ENCODE results near the gene SIVA1. TPM values are rescaled to one million over a fixed set of nuclear protein-coding genes. Genes with fewer than 3 reads are reported as not detected.

The SIVA1 gene, protein sequence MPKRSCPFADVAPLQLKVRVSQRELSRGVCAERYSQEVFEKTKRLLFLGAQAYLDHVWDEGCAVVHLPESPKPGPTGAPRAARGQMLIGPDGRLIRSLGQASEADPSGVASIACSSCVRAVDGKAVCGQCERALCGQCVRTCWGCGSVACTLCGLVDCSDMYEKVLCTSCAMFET
- total RNA-seq = 262 and 277 TPM in 2 replicates

DNA sequence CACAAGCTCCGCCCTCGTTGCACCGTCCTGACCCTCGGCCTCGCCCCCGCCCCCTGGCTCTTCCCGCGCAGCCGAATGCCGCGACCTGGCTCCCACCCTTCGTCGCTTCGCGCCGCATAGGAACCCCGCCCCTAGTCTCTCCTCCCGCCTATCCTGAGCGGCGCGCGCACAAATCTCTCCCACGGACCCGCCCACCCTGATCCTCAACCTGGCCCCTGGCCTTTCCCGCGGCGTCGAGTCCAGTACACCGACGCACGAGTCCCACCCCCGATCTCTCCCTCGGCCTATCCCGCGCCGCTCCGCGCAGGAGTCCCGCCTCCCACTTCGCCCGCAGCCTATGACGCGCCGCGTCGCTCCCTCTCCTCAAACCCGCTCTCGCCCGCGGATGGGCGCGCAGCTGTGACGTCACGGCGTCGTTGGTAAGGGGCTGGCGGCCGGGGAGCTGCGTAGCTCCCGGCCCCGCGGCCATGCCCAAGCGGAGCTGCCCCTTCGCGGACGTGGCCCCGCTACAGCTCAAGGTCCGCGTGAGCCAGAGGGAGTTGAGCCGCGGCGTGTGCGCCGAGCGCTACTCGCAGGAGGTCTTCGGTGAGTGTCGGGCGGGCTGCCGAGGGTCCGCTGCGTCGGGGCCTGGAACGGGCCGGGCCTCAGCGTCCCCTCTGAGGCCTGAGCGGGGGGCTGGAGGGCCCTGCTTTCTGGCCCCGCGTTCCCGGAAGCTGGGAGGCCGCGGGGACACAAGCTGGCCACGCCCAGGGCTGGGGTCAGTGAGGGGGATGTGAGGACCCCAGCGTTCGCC, at the start of gene SIVA1:
Gene SIVA1, plus strand, starts transcription at position 413 of the 793 bp plus-strand sequence. Its CDS starts 55 bp downstream, at position 468.

DNA sequence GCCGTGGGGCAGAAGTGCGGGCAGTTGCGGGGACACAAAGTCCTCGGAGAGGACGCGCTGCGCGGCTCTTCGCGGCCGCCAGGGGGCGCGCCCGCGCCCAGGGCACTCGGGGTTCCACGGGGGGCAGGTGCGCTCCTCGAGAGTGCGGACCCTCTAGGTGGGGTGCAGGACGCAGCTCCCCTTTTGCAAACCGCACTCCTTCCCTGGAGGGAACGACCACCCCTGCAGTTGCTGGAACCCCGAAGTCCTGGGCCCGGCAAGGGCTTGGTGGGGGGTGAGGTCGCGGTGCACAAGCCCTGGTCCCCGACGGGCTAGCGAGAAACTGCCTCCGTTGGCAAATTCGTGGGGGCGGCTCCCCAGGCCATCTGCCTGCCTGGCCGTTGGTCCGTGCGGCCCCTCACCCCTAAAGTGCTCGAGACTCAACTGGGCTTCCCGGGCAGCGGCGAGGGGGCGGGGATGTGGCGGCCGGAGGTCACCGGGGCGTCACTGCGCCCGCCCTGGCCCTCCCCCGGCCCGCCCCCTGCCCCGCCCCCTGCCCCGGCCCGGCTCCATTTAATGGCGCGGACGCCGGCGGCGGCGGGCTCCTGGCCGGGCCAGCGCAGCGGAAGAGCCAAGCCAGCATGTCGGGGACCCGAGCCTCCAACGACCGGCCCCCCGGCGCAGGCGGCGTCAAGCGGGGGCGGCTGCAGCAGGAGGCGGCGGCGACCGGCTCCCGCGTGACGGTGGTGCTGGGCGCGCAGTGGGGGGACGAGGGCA, 29.1 kb upstream of the SIVA1 start, which contains the start of gene ADSS1:
Gene ADSS1, plus strand, starts transcription at position 579 of the 756 bp plus-strand sequence. Its CDS starts 42 bp downstream, at position 621.

DNA sequence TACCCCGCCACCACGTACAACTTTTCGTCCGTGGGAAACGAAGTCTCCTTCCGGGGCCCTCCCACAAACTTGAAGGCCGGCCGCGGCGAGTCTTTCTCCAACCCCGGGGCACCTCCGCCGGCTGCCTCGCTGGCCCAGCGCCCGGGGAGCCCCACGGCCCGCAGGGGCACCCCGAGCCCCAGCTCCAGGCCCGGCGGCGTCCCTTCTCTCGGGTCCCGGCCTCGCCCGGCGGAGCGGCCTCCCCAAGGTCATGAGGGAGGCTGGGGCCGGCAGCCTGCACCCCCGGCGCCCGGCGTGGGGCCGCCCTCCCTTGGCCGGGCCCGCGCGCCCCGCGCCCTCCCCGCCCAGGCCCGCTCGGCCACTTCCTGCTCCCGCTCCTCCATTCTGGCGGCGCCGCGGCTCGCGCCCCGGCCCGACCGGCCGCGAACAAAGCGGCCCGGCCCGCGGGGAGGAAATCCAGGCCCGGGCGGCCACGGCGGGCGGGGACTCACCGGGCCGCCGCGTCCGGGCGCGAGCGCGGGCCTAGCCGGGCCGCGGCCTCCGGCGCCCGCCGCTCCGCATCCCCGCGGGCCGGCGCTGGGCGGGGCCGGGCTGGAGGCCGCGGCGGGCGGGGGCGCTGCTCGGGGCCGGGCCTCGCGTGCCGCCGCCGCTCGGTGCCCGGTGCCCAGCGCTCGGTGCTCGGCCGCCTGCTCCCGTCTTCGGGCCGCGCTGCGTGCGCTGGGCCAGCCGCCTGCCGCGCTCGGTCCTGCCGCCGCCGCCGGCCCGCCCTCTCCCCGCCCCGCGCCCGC, 42.2 kb downstream of the SIVA1 start, which contains the start of gene AKT1:
Gene AKT1, minus strand, starts transcription at position 756 of the 788 bp plus-strand sequence. CDS start 3,105 bp downstream, outside the sequence.

DNA sequence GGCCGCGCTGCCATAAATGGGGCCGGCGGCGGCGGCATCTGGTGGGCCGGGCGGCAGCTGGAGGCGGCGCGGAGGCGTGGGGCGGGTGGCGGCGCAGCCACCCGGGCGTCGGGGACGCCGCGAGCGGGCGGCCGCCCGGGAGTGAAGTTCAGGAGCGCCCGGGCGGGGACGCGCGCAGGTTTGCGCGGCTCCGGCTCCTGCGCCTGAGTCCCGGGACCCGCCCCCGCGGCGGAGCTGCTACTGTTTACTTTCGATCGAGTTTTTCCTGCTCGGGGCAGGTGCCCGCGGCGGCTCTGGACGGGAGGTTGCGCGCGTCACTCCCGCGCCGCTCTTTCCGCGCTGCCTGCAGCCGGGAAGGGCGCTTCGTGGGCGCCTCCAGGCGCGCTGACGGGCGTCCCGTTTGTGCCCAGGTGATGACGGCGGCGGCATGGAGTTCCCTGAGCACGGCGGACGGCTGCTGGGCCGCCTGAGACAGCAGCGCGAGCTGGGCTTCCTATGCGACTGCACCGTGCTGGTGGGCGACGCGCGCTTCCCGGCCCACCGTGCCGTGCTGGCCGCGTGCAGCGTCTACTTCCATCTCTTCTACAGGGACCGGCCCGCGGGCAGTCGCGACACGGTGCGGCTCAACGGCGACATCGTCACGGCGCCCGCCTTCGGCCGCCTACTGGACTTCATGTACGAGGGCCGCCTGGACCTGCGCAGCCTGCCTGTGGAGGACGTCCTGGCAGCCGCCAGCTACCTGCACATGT, 48.0 kb downstream of the SIVA1 start, which contains the start of gene ZBTB42:
Gene ZBTB42, plus strand, starts transcription at position 331 of the 749 bp plus-strand sequence. Its CDS starts 97 bp downstream, at position 428.

Other genes with a start within 250 kb of the SIVA1 start
- gene C14orf180, start 173.4 kb upstream of the SIVA1 start, total RNA-seq = not detected in 2 replicates
- gene TMEM179, start 148.4 kb upstream of the SIVA1 start, total RNA-seq = 0.30 TPM in 1 of 2 replicates, not detected in the other
- 48.4 and 54.0 TPM in 2 replicates for gene INF2, start 63.5 kb upstream of the SIVA1 start, total RNA-seq
- 1.3 and 2.7 TPM in 2 replicates for gene ADSS1, start 28.9 kb upstream of the SIVA1 start, total RNA-seq
- gene AKT1, start 42.6 kb downstream of the SIVA1 start, total RNA-seq = 154 and 157 TPM in 2 replicates
- 2.5 and 3.6 TPM in 2 replicates for gene ZBTB42, start 48.0 kb downstream of the SIVA1 start, total RNA-seq
- 11.6 and 11.9 TPM in 2 replicates for gene CEP170B, start 112.1 kb downstream of the SIVA1 start, total RNA-seq
- not detected in 2 replicates for gene PLD4, start 171.7 kb downstream of the SIVA1 start, total RNA-seq
- 10.6 and 10.9 TPM in 2 replicates for gene AHNAK2, start 225.2 kb downstream of the SIVA1 start, total RNA-seq
- 4.5 and 6.4 TPM in 2 replicates for gene CLBA1, start 232.6 kb downstream of the SIVA1 start, total RNA-seq

Measured in bronchus fibroblast of lung (primary cell).